A673 (cell line): Measurements from ENCODE around the gene GPR17.

Source experiments
- CTCF ChIP-seq: fragments of 300-800, 200-600 bp; sonication (generic); conservative IDR thresholded peaks from 2 replicates; pipeline ENCODE4 v1.5.1; 2017; ENCODE audit warnings: low read depth, mild to moderate bottlenecking, antibody characterized with exemption, low read length, moderate library complexity, mixed read lengths
- EZH2 ChIP-seq: fragments of 200-600 bp; sonication (generic); IDR thresholded peaks from 2 replicates; pipeline ENCODE4 v1.6.1; 2017; ENCODE audit warnings: borderline replicate concordance, low read depth, mild to moderate bottlenecking, mixed read lengths, antibody characterized with exemption, low read length; ENCODE audit not compliant: poor library complexity, severe bottlenecking

DNA sequence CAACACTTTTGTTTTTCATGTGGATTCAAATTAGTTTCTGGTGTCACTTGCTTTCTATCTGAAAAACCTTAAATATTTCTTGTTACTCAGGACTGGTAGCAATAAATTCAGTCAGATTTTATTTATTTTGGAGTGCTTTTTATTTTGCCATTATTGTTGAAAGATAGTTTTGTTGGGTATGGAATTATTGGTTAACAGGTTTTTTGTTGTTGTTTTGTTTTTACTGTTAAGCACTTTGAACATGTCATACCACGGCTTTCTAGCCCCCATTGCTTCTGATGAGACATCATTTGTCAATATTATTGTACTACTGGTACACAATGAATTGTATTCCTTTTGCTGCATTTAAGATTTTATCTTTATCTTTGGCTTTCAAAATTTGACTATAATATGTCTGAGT is 42.5 kb downstream of the GPR17 start:
- TF ChIP-seq CTCF (no peak), EZH2 (no peak)
